Heart right ventricle (tissue), 16 donors: Measurements from ENCODE around the gene MSLN. TPM values are rescaled to one million over a fixed set of nuclear protein-coding genes. Genes with fewer than 3 reads are reported as not detected.
"Not testable (repeated sequence)": the region's sequence is repeated elsewhere in the genome, so short reads cannot be mapped to it uniquely, and the experiment has no call there.

Experiments
- ATAC-seq, 8 donors: fragments of 200-7000 bp; cut with Tn5 transposase; one replicate each; pipeline ENCODE4 v1.9.1; 2020; ENCODE audit warnings: mild to moderate bottlenecking in 8 of 8, moderate library complexity in 8 of 8, moderate number of reproducible peaks in 1 of 8
- DNase-seq, 2 donors: peaks; one replicate each; pipeline ENCODE4 v3.0.0-alpha.2; 2020
- H3K27ac ChIP-seq, 10 donors: fragments of 200-600 bp; sonication (generic) in 2 of 10; one replicate each; pipeline versions ENCODE4 v1.5.0 to v1.8.0; 2020 to 2022; ENCODE audit warnings: mild to moderate bottlenecking in 3 of 10
- H3K27me3 ChIP-seq, 7 donors: fragments of 200-600 bp; one replicate each; pipeline ENCODE4 v1.8.0; 2021 to 2022; ENCODE audit warnings: mild to moderate bottlenecking in 2 of 7
- H3K36me3 ChIP-seq, 9 donors: fragments of 200-600 bp; sonication (generic) in 1 of 9; one replicate each; pipeline versions ENCODE4 v1.5.0 to v1.8.0; 2020 to 2022; ENCODE audit warnings: mild to moderate bottlenecking in 2 of 9
- H3K4me1 ChIP-seq, 9 donors: fragments of 200-600 bp; sonication (generic) in 1 of 9; one replicate each; pipeline versions ENCODE4 v1.5.0 to v1.8.0; 2020 to 2022; ENCODE audit warnings: mild to moderate bottlenecking in 4 of 9
- H3K4me3 ChIP-seq, 10 donors: fragments of 200-600 bp; sonication (generic) in 2 of 10; one replicate each; pipeline versions ENCODE4 v1.5.0 to v1.8.0; 2020 to 2022; ENCODE audit warnings: mild to moderate bottlenecking in 7 of 10, moderate library complexity in 2 of 10
- H3K9me3 ChIP-seq, 11 donors: fragments of 200-600 bp in 10 of 11; sonication (generic) in 2 of 11; one replicate each; pipeline versions ENCODE4 v1.5.0 to v1.8.0; 2013 to 2022; ENCODE audit warnings: mild to moderate bottlenecking in 2 of 11, control low read depth in 1 of 11, moderate library complexity in 1 of 11
- CTCF ChIP-seq, 9 donors: fragments of 200-600 bp; sonication (generic) in 2 of 9; IDR thresholded peaks; one replicate each; pipeline versions ENCODE4 v1.5.0 to v1.8.0; 2021 to 2022; ENCODE audit warnings: antibody characterized with exemption in 9 of 9, mild to moderate bottlenecking in 5 of 9, moderate library complexity in 1 of 9
- WGBS, 2 donors: extraction: QIAGEN DNeasy Blood & Tissue Kit; methylation state at CpG; one replicate each; pipeline ENCODE4 v1.1.7; 2013; ENCODE audit warnings: inconsistent platforms in 1 of 2; 5-methylcytosine and 5-hydroxymethylcytosine counted together
- intact Hi-C, 10 donors: fragments of 100-400 bp; cut with DNase I; formaldehyde crosslinking; loops; one replicate each; pipeline versions ENCODE4 v1.11.1 to v1.14.2; 2022
- polyA plus RNA-seq, 2 donors: library from polyadenylated mRNA; stranded (reverse); fragments of 200-250 nt; gene quantifications; one replicate each; pipeline ENCODE4 v1.2.3, GENCODE V29; 2013
- total RNA-seq, 10 donors: library from RNA; stranded (reverse); fragmentation: NEBNext Ultra II Directional in 3 of 10; extraction: Animal tissue kit (Norgen Biotek cat#: 25700) in 3 of 10; gene quantifications; one replicate each; pipeline versions ENCODE4 v1.2.1 to v1.2.4, GENCODE V29; 2021 to 2023
- donor health status: Arrhythmogenic right ventricular cardiomyopathy.
- donor health status: ischemic (EF 13 %, LVEDD 7.1; RV severe dilation, severe dysfunction).
- donor health status: healthy with polysubstance abuse.
- donor health status: DM: no; HTN: yes; CAD: no.
- donor health status: DM: no; HTN: no; CAD: no.
- donor health status: ischemic (EF 25% LVEDD 6.9; RV normal size, moderate dysfunction).
- donor health status: ischemic (EF 25% LVEDD 5.7; RV mildly dilated, moderate dysfunction).
- donor health status: healthy.
- donor health status: DM: yes; HTN: yes; CAD: no.
- donor health status: Ischemic cardiomyopathy.
- donor health status: ischemic (EF 35%, LVEDD 5.7; RV mildly dilated, moderate dysfunction).
- donor health status: nonischemic (EF 11% LVEDD 7.7; RV severe dilation, severe dysfunction).
- donor health status: DM: yes; HTN: yes; CAD: no.
- donor health status: PGD.
- donor health status: ischemic (EF 29% LVEDD 5.4; RV normal size, mild dysfunction).
- donor health status: nonischemic (EF 23%, LVEDD 6.1; RV moderate dilation, normal function).

Gene MSLN
- total and polyA plus RNA-seq, 12 donors = 0.09 to 4.0 (median 0.28) TPM; not detected in 8

- TF ChIP-seq CTCF (IDR thresholded peaks at IDR 0.05) = no peak
- 87 to 88% methylated on average over 15 of the region's 15 CpGs for WGBS, 2 donors
- no peaks in the 10 kb centered on the region for H3K9me3 ChIP-seq
- intact Hi-C loops = loop anchor here in 4 of 10 donors (1.0 to 5.0 kb wide), 3 partner anchors 29 to 45 kb away; partner anchors contain the start of genes CHTF18 (in 1 of the 4) and RPUSD1 (in 1 of the 4)
- peaks cover 0 to 23% (median 6%) of the 10 kb centered on the region in 9 donors for H3K36me3 ChIP-seq
- ATAC-seq = no peak
- no peak for DNase-seq
- H3K27ac ChIP-seq = no peak overlapping the region
- no peak overlapping the region for H3K4me3 ChIP-seq
- peaks cover 7 to 19% (median 15%) of the 10 kb centered on the region in 9 donors for H3K4me1 ChIP-seq
- peaks cover 0 to 18% (median 4%) of the 10 kb centered on the region in 7 donors for H3K27me3 ChIP-seq
Measured at GRCh38 chr16:741986-742629, 18.4 kb upstream of the MSLN start.

GRCh38 chr16:742894-743293 lies 17.6 kb upstream of the MSLN start:
- Histone ChIP-seq H3K4me1 (peaks cover 7 to 19% (median 15%) of the 10 kb centered on the region in 9 donors), H3K36me3 (peaks cover 0 to 15% (median 0%) of the 10 kb centered on the region in 9 donors), H3K27me3 (peaks cover 0 to 18% (median 4%) of the 10 kb centered on the region in 7 donors)
- not testable (repeated sequence) for ATAC-seq, H3K27ac ChIP-seq, H3K4me3 ChIP-seq, DNase-seq, H3K9me3 ChIP-seq
- 78 to 83% methylated on average over 14 of the region's 14 CpGs for WGBS, 2 donors
- intact Hi-C loops = loop anchor here in 1 of 10 donors (5.0 kb wide), 1 partner anchor 44 kb away; the partner anchor contains the start of genes CHTF18 and RPUSD1

- Histone ChIP-seq H3K9me3 (no peaks in the 10 kb centered on the region), H3K4me3 (no peak overlapping the region), H3K4me1 (peaks cover 7 to 19% (median 15%) of the 10 kb centered on the region in 9 donors), H3K27me3 (peaks cover 0 to 18% (median 4%) of the 10 kb centered on the region in 7 donors), H3K27ac (no peak overlapping the region), H3K36me3 (peaks cover 0 to 6% (median 0%) of the 10 kb centered on the region in 9 donors)
- WGBS, 2 donors = 76 to 79% methylated on average over 21 of the region's 21 CpGs
- DNase-seq (no peak), ATAC-seq (no peak)
- intact Hi-C loops = loop anchor here in 1 of 10 donors (5.0 kb wide), 1 partner anchor 43 kb away; the partner anchor contains the start of genes CHTF18 and RPUSD1
- no peak for TF ChIP-seq CTCF (IDR thresholded peaks at IDR 0.05)
Measured at GRCh38 chr16:743794-744500, 16.6 kb upstream of the MSLN start.

GRCh38 chr16:745739-746138 lies 14.8 kb upstream of the MSLN start:
- H3K9me3 ChIP-seq = no peaks in the 10 kb centered on the region
- H3K27me3 ChIP-seq = peaks cover 0 to 18% (median 4%) of the 10 kb centered on the region in 7 donors
- WGBS, 2 donors = 2 to 6% methylated on average over 14 of the region's 14 CpGs
- intact Hi-C loops = no loop called here
- H3K4me3 ChIP-seq = no peak overlapping the region
- peak in 5 of 9 donors; percentile 9 to 28 (median 16) for TF ChIP-seq CTCF (IDR thresholded peaks at IDR 0.05)
- ATAC-seq (no peak), DNase-seq (no peak)
- H3K27ac ChIP-seq = no peak overlapping the region
- peaks cover 0 to 5% (median 5%) of the 10 kb centered on the region in 9 donors for H3K4me1 ChIP-seq
- H3K36me3 ChIP-seq = no peaks in the 10 kb centered on the region
